ENCODE measurements around the gene MED13L. TPM values are rescaled to one million over a fixed set of nuclear protein-coding genes. Genes with fewer than 3 reads are reported as not detected.

Gene MED13L
- total RNA-seq, 1 experiment from 2014 or later = 89.0 TPM

GRCh38 chr12:116161588-116161987 is 115.9 kb downstream of the MED13L start:
- Mint-ChIP-seq H3K36me3 (ENCODE audit: insufficient read depth, unreplicated experiment) (no peaks in the 10 kb centered on the region), H3K27ac (ENCODE audit: unreplicated experiment) (no peak overlapping the region), H3K9me3 (ENCODE audit: low read depth, unreplicated experiment) (no peaks in the 10 kb centered on the region), H3K4me3 (ENCODE audit: low read depth, unreplicated experiment) (no peak overlapping the region), H3K27me3 (ENCODE audit: unreplicated experiment) (no peaks in the 10 kb centered on the region), H3K4me1 (ENCODE audit: low read depth, unreplicated experiment) (peaks cover 30% of the 10 kb centered on the region)
- no peak for TF ChIP-seq CTCF (IDR thresholded peaks at IDR 0.05; ENCODE audit: unreplicated experiment)
- no peak for DNase-seq
- CTCF ChIA-PET = interaction anchor here (0.7 kb wide), 1 partner anchor 98 kb away, joined by 3 read pairs; no protein-coding TSS in a partner anchor
- no TSS peak for BruUV-seq (replicated peaks)
- intact Hi-C loops (cut with micrococcal nuclease; ENCODE audit: unreplicated experiment) = no loop called here

- Mint-ChIP-seq H3K4me3 (ENCODE audit: low read depth, unreplicated experiment) (no peak overlapping the region), H3K27ac (ENCODE audit: unreplicated experiment) (no peak overlapping the region), H3K27me3 (ENCODE audit: unreplicated experiment) (no peaks in the 10 kb centered on the region), H3K4me1 (ENCODE audit: low read depth, unreplicated experiment) (peaks cover 23% of the 10 kb centered on the region), H3K9me3 (ENCODE audit: low read depth, unreplicated experiment) (no peaks in the 10 kb centered on the region), H3K36me3 (ENCODE audit: insufficient read depth, unreplicated experiment) (no peaks in the 10 kb centered on the region)
- no TSS peak for BruUV-seq (replicated peaks)
- no peak for DNase-seq
- no peak for TF ChIP-seq CTCF (IDR thresholded peaks at IDR 0.05; ENCODE audit: unreplicated experiment)
- CTCF ChIA-PET = interaction anchor here (0.7 kb wide), 1 partner anchor 99 kb away, joined by 3 read pairs; no protein-coding TSS in a partner anchor
- intact Hi-C loops (cut with micrococcal nuclease; ENCODE audit: unreplicated experiment) = no loop called here
Measured at GRCh38 chr12:116160883-116161458, 116.5 kb downstream of the MED13L start.

GRCh38 chr12:116160231-116160630 is 117.3 kb downstream of the MED13L start:
- Mint-ChIP-seq H3K36me3 (ENCODE audit: insufficient read depth, unreplicated experiment) (no peaks in the 10 kb centered on the region), H3K27ac (ENCODE audit: unreplicated experiment) (no peak overlapping the region), H3K27me3 (ENCODE audit: unreplicated experiment) (no peaks in the 10 kb centered on the region), H3K4me1 (ENCODE audit: low read depth, unreplicated experiment) (peaks cover 16% of the 10 kb centered on the region), H3K4me3 (ENCODE audit: low read depth, unreplicated experiment) (no peak overlapping the region), H3K9me3 (ENCODE audit: low read depth, unreplicated experiment) (no peaks in the 10 kb centered on the region)
- no peak for TF ChIP-seq CTCF (IDR thresholded peaks at IDR 0.05; ENCODE audit: unreplicated experiment)
- no peak for DNase-seq
- BruUV-seq (replicated peaks) = no TSS peak
- intact Hi-C loops (cut with micrococcal nuclease; ENCODE audit: unreplicated experiment) = no loop called here
- CTCF ChIA-PET = interaction anchor here (0.7 kb wide), 2 partner anchors 214 to 463 kb away, joined by 3 read pairs; no protein-coding TSS in a partner anchor

- no peak for DNase-seq
- intact Hi-C loops (cut with micrococcal nuclease; ENCODE audit: unreplicated experiment) = no loop called here
- no peak overlapping the region for H3K4me3 Mint-ChIP-seq (ENCODE audit: low read depth, unreplicated experiment)
- no TSS peak for BruUV-seq (replicated peaks)
- H3K27ac Mint-ChIP-seq (ENCODE audit: unreplicated experiment) = no peak overlapping the region
- H3K4me1 Mint-ChIP-seq (ENCODE audit: low read depth, unreplicated experiment) = peaks cover 11% of the 10 kb centered on the region
- no peaks in the 10 kb centered on the region for H3K36me3 Mint-ChIP-seq (ENCODE audit: insufficient read depth, unreplicated experiment)
- CTCF ChIA-PET = interaction anchor here (0.6 to 0.7 kb wide), 3 partner anchors 17 to 463 kb away, joined by 3 to 6 read pairs (median 3); no protein-coding TSS in a partner anchor
- no peak for TF ChIP-seq CTCF (IDR thresholded peaks at IDR 0.05; ENCODE audit: unreplicated experiment)
- no peaks in the 10 kb centered on the region for H3K27me3 Mint-ChIP-seq (ENCODE audit: unreplicated experiment)
- no peaks in the 10 kb centered on the region for H3K9me3 Mint-ChIP-seq (ENCODE audit: low read depth, unreplicated experiment)
Measured at GRCh38 chr12:116159593-116160200, 117.8 kb downstream of the MED13L start.
